A549 (cell line): Measurements from ENCODE around the gene TMEM167B.

Source experiments
- CEBPB ChIP-seq, 2 experiments: fragments of >200 bp in 1 of 2; sonication (Bioruptor Twin) in 1 of 2; formaldehyde crosslinking in 1 of 2; IDR thresholded peaks; 2 replicates each; pipeline ENCODE4 v1.6.1; 2012 to 2016
- EP300 ChIP-seq, 2 experiments: fragments of >200 bp; sonication (Bioruptor Twin); formaldehyde crosslinking; IDR thresholded peaks; 2 replicates in 1 of 2; 3 replicates in 1 of 2; pipeline ENCODE4 v1.6.1; 2016 to 2017
- HDAC2 ChIP-seq: fragments of 200-600 bp; sonication (generic); IDR thresholded peaks from 2 replicates; pipeline ENCODE4 v1.6.1; 2016
- KDM1A ChIP-seq: fragments of 200-600 bp; sonication (generic); IDR thresholded peaks from 2 replicates; pipeline ENCODE4 v1.6.1; 2016; ENCODE audit warnings: low read depth, mild to moderate bottlenecking
- MAFK ChIP-seq: fragments of 450-650 bp; IDR thresholded peaks from 2 replicates; pipeline ENCODE4 v1.6.1; 2014; ENCODE audit not compliant: partially characterized antibody
- MAZ ChIP-seq: fragments of 150-350 bp; IDR thresholded peaks from 2 replicates; pipeline ENCODE4 v1.6.1; 2014; ENCODE audit warnings: antibody characterized with exemption, low read depth, low read length, borderline replicate concordance
- MYC ChIP-seq: IDR thresholded peaks from 2 replicates; pipeline ENCODE4 v1.6.1; 2012; ENCODE audit warnings: mild to moderate bottlenecking, inconsistent platforms, low read length, improper control_type of control experiment, borderline replicate concordance
- POLR2A ChIP-seq: IDR thresholded peaks from 2 replicates; pipeline ENCODE4 v1.6.1; 2012; ENCODE audit warnings: mild to moderate bottlenecking, low read length
- RFX5 ChIP-seq: fragments of 450-650 bp; IDR thresholded peaks from 2 replicates; pipeline ENCODE4 v1.7.1; 2014; ENCODE audit warnings: antibody characterized with exemption, mild to moderate bottlenecking, moderate library complexity
- TF ChIP-seq, protein P1 (sequence below): fragments of >200 bp; sonication (Bioruptor Twin); formaldehyde crosslinking; IDR thresholded peaks from 3 replicates; pipeline ENCODE4 v1.5.1; 2016
- TF ChIP-seq, protein P2 (sequence below): fragments of 200-600 bp; sonication (generic); IDR thresholded peaks from 2 replicates; pipeline ENCODE4 v1.6.1; 2016; ENCODE audit warnings: antibody characterized with exemption, mild to moderate bottlenecking, moderate library complexity
- TF ChIP-seq, protein P3 (sequence below): IDR thresholded peaks from 2 replicates; pipeline ENCODE4 v1.6.1; 2012

DNA sequence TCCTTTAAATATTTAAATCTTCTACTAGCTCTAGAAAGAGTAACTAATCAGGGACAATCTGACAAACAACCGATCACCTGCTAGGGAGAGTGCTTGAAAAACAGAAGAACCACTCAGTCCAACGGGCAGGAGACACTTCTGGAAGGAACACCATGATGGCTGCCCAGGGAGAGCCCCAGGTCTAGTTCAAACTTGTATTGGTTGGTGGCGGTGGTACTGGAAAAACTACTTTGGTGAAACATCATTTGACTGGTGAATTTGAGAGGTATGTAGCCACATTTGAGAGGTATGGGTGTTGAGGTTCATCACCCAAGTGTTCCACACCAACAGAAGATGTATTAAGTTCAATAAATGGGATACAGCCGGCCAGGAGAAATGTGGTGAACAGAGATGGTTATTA, 43.9 kb upstream of the TMEM167B start:
- TF ChIP-seq POLR2A (no peak), EP300 (IDR thresholded peaks at IDR 0.05) (no peak), KDM1A (no peak), MAFK (no peak), CEBPB (IDR thresholded peaks at IDR 0.05) (no peak), RFX5 (no peak), HDAC2 (no peak), MYC (no peak), MAZ (no peak)
- TF ChIP-seq, protein P1, sequence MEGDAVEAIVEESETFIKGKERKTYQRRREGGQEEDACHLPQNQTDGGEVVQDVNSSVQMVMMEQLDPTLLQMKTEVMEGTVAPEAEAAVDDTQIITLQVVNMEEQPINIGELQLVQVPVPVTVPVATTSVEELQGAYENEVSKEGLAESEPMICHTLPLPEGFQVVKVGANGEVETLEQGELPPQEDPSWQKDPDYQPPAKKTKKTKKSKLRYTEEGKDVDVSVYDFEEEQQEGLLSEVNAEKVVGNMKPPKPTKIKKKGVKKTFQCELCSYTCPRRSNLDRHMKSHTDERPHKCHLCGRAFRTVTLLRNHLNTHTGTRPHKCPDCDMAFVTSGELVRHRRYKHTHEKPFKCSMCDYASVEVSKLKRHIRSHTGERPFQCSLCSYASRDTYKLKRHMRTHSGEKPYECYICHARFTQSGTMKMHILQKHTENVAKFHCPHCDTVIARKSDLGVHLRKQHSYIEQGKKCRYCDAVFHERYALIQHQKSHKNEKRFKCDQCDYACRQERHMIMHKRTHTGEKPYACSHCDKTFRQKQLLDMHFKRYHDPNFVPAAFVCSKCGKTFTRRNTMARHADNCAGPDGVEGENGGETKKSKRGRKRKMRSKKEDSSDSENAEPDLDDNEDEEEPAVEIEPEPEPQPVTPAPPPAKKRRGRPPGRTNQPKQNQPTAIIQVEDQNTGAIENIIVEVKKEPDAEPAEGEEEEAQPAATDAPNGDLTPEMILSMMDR = no peak
- TF ChIP-seq, protein P2, sequence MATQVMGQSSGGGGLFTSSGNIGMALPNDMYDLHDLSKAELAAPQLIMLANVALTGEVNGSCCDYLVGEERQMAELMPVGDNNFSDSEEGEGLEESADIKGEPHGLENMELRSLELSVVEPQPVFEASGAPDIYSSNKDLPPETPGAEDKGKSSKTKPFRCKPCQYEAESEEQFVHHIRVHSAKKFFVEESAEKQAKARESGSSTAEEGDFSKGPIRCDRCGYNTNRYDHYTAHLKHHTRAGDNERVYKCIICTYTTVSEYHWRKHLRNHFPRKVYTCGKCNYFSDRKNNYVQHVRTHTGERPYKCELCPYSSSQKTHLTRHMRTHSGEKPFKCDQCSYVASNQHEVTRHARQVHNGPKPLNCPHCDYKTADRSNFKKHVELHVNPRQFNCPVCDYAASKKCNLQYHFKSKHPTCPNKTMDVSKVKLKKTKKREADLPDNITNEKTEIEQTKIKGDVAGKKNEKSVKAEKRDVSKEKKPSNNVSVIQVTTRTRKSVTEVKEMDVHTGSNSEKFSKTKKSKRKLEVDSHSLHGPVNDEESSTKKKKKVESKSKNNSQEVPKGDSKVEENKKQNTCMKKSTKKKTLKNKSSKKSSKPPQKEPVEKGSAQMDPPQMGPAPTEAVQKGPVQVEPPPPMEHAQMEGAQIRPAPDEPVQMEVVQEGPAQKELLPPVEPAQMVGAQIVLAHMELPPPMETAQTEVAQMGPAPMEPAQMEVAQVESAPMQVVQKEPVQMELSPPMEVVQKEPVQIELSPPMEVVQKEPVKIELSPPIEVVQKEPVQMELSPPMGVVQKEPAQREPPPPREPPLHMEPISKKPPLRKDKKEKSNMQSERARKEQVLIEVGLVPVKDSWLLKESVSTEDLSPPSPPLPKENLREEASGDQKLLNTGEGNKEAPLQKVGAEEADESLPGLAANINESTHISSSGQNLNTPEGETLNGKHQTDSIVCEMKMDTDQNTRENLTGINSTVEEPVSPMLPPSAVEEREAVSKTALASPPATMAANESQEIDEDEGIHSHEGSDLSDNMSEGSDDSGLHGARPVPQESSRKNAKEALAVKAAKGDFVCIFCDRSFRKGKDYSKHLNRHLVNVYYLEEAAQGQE = no peak
- TF ChIP-seq, protein P3, sequence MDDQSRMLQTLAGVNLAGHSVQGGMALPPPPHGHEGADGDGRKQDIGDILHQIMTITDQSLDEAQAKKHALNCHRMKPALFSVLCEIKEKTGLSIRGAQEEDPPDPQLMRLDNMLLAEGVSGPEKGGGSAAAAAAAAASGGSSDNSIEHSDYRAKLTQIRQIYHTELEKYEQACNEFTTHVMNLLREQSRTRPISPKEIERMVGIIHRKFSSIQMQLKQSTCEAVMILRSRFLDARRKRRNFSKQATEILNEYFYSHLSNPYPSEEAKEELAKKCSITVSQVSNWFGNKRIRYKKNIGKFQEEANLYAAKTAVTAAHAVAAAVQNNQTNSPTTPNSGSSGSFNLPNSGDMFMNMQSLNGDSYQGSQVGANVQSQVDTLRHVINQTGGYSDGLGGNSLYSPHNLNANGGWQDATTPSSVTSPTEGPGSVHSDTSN = no peak
